ENCODE measurements around the gene ETFBKMT. TPM values are rescaled to one million over a fixed set of nuclear protein-coding genes. Genes with fewer than 3 reads are reported as not detected.
"Not testable (repeated sequence)": the region's sequence is repeated elsewhere in the genome, so short reads cannot be mapped to it uniquely, and the experiment has no call there.

Gene ETFBKMT
- polyA plus RNA-seq, 3 donors = 4.5 to 4.8 (median 4.6) TPM

GRCh38 chr12:31715283-31715825 is 55.9 kb downstream of the ETFBKMT start:
- DNase-seq (ENCODE audit: low read depth in 3 of 3, low spot score in 2 of 3) = no peak

- DNase-seq (ENCODE audit: low read depth in 3 of 3, low spot score in 2 of 3) = not testable (repeated sequence)
These were observed 57.5 kb downstream of the ETFBKMT start for GRCh38 chr12:31716998-31717397.

GRCh38 chr12:31718542-31719198 is 59.2 kb downstream of the ETFBKMT start:
- not testable (repeated sequence) for DNase-seq (ENCODE audit: low read depth in 3 of 3, low spot score in 2 of 3)

- DNase-seq (ENCODE audit: low read depth in 3 of 3, low spot score in 2 of 3) = no peak
These were observed 63.1 kb downstream of the ETFBKMT start for GRCh38 chr12:31722580-31722979.

Other genes with a start within 250 kb of the ETFBKMT start
- gene DENND5B, start 68.6 kb upstream of the ETFBKMT start, polyA plus RNA-seq (ENCODE audit: insufficient read length in 3 of 3) = 10 to 100 TPM; 26.9 to 32.1 (median 28.4) TPM
- gene AMN1, start 69.3 kb downstream of the ETFBKMT start, polyA plus RNA-seq (ENCODE audit: insufficient read length in 3 of 3) = 10 to 100 TPM; 24.0 to 24.8 (median 24.7) TPM

Measured in right renal cortex interstitium (tissue), 3 donors.